ENCODE measurements around the gene CDH23. TPM values are rescaled to one million over a fixed set of nuclear protein-coding genes. Genes with fewer than 3 reads are reported as not detected.
A peak's percentile ranks its signal among the peaks of the same experiment; 100 is the strongest.

CDH23 gene
- total RNA-seq, 4 donors from 2014 or later = 0.57 to 5.9 (median 1.0) TPM

DNA sequence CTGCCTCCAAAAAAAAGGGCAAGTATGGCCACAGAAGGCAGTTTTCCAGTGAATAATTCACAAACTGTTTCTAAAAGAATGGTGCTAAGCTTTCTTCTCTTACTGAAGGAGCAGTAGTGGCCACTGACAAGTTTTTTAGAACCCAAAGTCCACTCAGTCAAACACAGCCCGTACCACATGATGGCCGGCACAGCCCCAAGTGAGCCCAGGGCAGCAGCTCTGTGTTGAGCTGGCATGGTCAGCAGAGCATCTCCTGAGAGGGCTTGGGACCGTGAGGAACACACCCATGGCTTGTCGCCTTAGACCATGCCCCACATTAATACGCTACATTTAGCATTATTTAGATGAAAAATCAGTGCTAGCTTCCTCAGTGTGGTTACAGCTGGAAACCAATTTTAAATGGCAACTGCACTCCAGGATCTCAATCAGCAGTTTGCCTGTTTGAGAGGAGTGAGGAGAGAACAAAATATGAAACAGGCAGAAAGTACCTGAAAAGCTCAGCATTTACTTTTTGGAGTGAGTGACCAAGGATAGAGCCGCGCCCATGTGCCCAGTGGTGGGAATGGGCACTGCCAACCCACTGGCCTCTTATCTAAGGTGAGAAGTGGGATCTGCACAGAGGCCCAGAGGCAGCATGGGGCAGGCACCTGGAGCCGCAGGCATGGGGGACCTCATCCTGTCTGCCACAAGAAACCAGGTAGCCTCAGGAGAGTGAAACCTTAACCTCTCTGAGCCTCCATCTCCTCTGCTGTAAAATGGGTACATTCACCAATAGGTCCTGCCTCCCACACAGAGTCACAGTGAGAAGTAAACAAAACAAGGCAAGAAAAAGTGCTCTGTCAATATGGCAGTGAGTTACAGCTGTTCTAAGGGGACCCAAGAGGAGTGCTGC, 437.0 kb downstream of the CDH23 start:
- H3K4me3 ChIP-seq = no peak overlapping the region
- no peak for TF ChIP-seq POLR2A (IDR thresholded peaks at IDR 0.05)
- TF ChIP-seq, protein P1, sequence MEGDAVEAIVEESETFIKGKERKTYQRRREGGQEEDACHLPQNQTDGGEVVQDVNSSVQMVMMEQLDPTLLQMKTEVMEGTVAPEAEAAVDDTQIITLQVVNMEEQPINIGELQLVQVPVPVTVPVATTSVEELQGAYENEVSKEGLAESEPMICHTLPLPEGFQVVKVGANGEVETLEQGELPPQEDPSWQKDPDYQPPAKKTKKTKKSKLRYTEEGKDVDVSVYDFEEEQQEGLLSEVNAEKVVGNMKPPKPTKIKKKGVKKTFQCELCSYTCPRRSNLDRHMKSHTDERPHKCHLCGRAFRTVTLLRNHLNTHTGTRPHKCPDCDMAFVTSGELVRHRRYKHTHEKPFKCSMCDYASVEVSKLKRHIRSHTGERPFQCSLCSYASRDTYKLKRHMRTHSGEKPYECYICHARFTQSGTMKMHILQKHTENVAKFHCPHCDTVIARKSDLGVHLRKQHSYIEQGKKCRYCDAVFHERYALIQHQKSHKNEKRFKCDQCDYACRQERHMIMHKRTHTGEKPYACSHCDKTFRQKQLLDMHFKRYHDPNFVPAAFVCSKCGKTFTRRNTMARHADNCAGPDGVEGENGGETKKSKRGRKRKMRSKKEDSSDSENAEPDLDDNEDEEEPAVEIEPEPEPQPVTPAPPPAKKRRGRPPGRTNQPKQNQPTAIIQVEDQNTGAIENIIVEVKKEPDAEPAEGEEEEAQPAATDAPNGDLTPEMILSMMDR (IDR thresholded peaks at IDR 0.05) = no peak
- 93 to 100% methylated on average over 2 to 8 of the region's 8 CpGs for WGBS, 2 donors
- H3K4me1 ChIP-seq = peaks cover 16 to 81% (median 43%) of the 10 kb centered on the region in 3 donors
- DNase-seq = no peak
- H3K27me3 ChIP-seq = no peaks in the 10 kb centered on the region
- H3K27ac ChIP-seq = peak overlapping the region; percentile 16 to 57 (median 48)
- no peaks in the 10 kb centered on the region for H3K9me3 ChIP-seq
- intact Hi-C loops (cut with DNase I) = loop anchor here (10.0 kb wide), 1 partner anchor 61 kb away; no protein-coding TSS in a partner anchor
- H3K36me3 ChIP-seq = peaks cover 20 to 62% (median 23%) of the 10 kb centered on the region in 3 donors

DNA sequence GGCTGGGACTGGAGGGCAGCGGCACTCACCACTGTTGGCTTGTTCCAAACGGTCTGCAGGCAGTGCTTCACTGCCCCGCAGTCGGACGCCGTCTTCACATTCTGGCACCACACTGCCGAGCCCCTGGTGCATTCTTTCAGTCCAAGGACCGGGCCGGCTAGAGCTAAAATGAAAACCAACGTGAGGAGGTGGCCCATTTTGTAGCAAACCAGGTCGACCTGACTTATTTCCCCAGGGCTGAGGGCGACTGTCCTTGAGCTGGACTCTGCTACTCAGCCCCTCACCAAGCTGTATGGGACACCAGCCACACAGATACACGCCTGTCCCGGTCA, 437.6 kb downstream of the CDH23 start:
- H3K27me3 ChIP-seq = no peaks in the 10 kb centered on the region
- no peaks in the 10 kb centered on the region for H3K9me3 ChIP-seq
- TF ChIP-seq, protein P1 (IDR thresholded peaks at IDR 0.05) = no peak
- no peak for TF ChIP-seq POLR2A (IDR thresholded peaks at IDR 0.05)
- intact Hi-C loops (cut with DNase I) = loop anchor here (10.0 kb wide), 1 partner anchor 60 kb away; no protein-coding TSS in a partner anchor
- H3K4me3 ChIP-seq = no peak overlapping the region
- peaks cover 17 to 87% (median 46%) of the 10 kb centered on the region in 3 donors for H3K4me1 ChIP-seq
- DNase-seq = no peak
- WGBS, 2 donors = 90 to 96% methylated on average over 9 to 10 of the region's 14 CpGs
- H3K36me3 ChIP-seq = peaks cover 17 to 56% (median 20%) of the 10 kb centered on the region in 3 donors
- no peak overlapping the region for H3K27ac ChIP-seq

DNA sequence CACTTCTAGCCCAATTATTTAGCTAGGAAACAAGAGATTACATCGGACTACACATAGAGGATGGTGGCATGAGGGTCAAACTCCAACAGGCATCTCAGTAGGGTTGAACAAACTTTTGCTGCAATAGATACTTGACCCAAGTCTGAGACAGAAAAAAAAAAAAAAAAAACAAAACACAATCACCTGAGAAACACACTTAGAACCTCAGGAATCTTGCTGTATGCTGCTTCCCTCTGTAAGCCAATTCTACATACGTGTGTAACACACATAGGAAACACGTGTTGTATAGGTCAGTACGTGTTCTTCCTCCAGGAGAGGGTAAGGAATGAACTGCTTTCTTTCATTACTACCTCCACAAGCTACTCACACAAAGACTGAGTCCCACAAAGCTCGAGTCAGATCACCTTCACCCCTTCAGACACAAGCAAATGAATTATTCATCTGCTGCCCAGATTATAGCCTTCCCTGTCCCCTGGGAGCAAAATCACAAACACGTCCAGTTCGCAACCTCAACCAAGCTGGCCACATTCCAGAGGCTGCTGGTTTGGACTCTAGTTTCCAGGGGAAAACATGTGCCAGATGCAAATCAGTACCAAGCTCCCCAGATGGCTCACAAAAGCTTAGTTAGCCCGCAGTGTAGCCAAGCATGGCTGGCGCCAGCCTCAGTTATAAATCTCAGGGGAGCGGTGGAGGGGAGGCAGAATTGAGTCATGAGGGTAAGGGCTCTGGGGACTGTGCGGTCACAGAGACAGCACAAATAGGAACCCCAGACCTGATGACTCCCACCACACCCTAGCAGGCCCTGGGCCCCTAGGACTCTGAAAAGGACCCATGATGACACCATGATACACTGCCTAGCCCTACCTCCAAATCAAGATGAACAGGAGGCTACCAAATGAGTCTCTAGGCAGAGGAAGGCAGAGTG, 439.2 kb downstream of the CDH23 start:
- no peak for TF ChIP-seq POLR2A (IDR thresholded peaks at IDR 0.05)
- TF ChIP-seq, protein P1 (IDR thresholded peaks at IDR 0.05) = no peak
- Histone ChIP-seq H3K4me3 (no peak overlapping the region), H3K4me1 (peaks cover 17 to 97% (median 58%) of the 10 kb centered on the region in 3 donors), H3K27me3 (no peaks in the 10 kb centered on the region), H3K36me3 (peaks cover 13 to 40% (median 15%) of the 10 kb centered on the region in 3 donors), H3K9me3 (no peaks in the 10 kb centered on the region), H3K27ac (peak overlapping the region; percentile 37 to 77 (median 69))
- intact Hi-C loops (cut with DNase I) = loop anchor here (10.0 kb wide), 1 partner anchor 59 kb away; no protein-coding TSS in a partner anchor
- 69 to 73% methylated on average over 8 to 9 of the region's 11 CpGs for WGBS, 2 donors
- peak; percentile 32 for DNase-seq

DNA sequence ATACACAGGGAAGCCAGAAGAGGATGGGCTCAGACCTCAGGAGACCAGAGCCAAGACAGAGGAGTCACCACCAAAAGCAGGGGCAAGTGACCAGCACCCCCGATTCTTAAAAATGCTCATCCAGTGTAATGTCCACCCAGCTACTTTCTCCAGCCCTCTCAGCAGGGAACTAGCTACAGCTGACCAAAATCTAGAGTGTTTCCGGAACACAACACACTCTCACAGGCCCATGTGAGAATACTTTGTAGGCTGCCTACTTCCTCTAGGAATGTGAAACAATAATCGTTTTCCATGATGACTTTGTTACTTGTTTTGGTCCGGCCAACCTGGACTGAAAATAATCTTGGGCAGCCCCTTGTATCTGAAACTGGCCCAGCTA, 439.9 kb downstream of the CDH23 start:
- TF ChIP-seq POLR2A (IDR thresholded peaks at IDR 0.05) = no peak
- TF ChIP-seq, protein P1 (IDR thresholded peaks at IDR 0.05) = no peak
- no peak for DNase-seq
- 51 to 58% methylated on average over 4 of the region's 4 CpGs for WGBS, 2 donors
- intact Hi-C loops (cut with DNase I) = loop anchor here (10.0 kb wide), 1 partner anchor 58 kb away; no protein-coding TSS in a partner anchor
- no peak overlapping the region for H3K4me3 ChIP-seq
- no peaks in the 10 kb centered on the region for H3K9me3 ChIP-seq
- H3K36me3 ChIP-seq = peaks cover 7 to 34% (median 9%) of the 10 kb centered on the region in 3 donors
- H3K4me1 ChIP-seq = peaks cover 17 to 97% (median 58%) of the 10 kb centered on the region in 3 donors
- peak overlapping the region; percentile 37 to 77 (median 69) for H3K27ac ChIP-seq
- no peaks in the 10 kb centered on the region for H3K27me3 ChIP-seq
